Ishikawa (cell line): ENCODE measurements around the gene ITLN2.

Experiments used
- TEAD4 ChIP-seq: IDR thresholded peaks from 2 replicates; pipeline ENCODE4 v1.6.1; 2012
- ZBTB7A ChIP-seq: IDR thresholded peaks from 2 replicates; pipeline ENCODE4 v1.6.1; 2012; ENCODE audit warnings: low read depth

GRCh38 chr1:160985723-160986122 is 31.1 kb upstream of the ITLN2 start:
- TF ChIP-seq ZBTB7A (no peak), TEAD4 (no peak)
